ENCODE results near the gene TTLL5.

TTLL5 gene

DNA sequence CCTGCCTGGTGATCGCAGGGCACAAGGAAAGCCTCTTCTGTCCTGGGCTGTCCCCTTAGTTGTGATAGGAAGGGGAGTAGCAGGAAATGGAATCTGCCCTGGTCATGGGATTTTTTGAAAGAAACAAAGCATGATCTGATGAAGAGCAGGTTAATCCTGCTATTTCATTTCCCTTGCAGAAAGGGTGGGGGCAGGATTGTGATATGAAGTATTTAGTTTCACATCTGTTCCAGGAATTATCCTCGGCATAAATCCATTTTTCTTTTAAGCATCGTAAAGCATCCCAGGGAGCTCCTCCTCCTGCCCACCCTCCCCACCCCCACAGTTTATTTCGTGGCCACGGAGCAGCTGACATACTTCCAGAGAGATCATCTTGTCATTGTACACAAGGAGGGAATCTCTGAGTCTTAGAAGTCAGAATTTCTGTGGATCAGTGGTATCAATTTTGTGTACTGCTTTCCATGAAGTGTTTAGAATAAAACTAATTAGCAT lies 267.7 kb downstream of the TTLL5 start:
- ChIA-PET CTCF (no interaction called here), POLR2A (ENCODE audit: low non-redundant PET) (no interaction called here)
- TF ChIP-seq, protein P1, sequence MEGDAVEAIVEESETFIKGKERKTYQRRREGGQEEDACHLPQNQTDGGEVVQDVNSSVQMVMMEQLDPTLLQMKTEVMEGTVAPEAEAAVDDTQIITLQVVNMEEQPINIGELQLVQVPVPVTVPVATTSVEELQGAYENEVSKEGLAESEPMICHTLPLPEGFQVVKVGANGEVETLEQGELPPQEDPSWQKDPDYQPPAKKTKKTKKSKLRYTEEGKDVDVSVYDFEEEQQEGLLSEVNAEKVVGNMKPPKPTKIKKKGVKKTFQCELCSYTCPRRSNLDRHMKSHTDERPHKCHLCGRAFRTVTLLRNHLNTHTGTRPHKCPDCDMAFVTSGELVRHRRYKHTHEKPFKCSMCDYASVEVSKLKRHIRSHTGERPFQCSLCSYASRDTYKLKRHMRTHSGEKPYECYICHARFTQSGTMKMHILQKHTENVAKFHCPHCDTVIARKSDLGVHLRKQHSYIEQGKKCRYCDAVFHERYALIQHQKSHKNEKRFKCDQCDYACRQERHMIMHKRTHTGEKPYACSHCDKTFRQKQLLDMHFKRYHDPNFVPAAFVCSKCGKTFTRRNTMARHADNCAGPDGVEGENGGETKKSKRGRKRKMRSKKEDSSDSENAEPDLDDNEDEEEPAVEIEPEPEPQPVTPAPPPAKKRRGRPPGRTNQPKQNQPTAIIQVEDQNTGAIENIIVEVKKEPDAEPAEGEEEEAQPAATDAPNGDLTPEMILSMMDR (conservative IDR thresholded peaks at IDR 0.05; ENCODE audit: low read depth): no peak
- DNase-seq (ENCODE audit: low spot score): no peak
- H3K27ac ChIP-seq: no peak overlapping the region

DNA sequence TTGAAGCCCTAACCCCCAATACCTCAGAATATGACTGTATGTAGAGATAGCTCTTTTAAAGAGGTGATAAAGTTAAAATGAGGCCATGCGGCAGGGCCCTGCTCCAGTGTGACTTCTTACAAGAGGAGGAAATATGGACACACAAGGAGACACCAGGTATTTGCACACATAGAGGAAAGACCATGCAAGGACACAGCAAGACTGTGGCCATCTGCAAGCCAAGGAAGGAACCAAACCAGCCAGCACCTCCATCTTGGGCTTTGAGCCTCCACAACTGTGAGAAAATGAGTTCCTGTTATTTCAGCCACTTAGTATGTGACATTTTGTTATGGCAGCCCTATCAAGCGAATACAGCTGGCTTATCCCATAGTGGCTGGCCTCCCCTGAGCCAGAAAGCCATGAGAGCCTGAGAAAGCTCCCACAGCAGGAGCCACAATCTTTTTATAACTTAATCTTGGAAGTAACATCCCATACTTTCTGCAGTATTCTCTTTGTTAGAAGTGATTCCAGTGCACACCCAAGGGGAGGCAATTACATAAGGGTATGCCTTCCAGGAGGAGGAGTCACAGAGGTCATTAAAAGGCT lies 272.8 kb downstream of the TTLL5 start:
- CTCF ChIA-PET: interaction anchor here (0.7 kb wide), 1 partner anchor 13 kb away, joined by 3 read pairs; no protein-coding TSS in a partner anchor
- TF ChIP-seq, protein P1 (conservative IDR thresholded peaks at IDR 0.05; ENCODE audit: low read depth): no peak
- H3K27ac ChIP-seq: no peak overlapping the region
- no peak for DNase-seq (ENCODE audit: low spot score)
- POLR2A ChIA-PET (ENCODE audit: low non-redundant PET): no interaction called here

DNA sequence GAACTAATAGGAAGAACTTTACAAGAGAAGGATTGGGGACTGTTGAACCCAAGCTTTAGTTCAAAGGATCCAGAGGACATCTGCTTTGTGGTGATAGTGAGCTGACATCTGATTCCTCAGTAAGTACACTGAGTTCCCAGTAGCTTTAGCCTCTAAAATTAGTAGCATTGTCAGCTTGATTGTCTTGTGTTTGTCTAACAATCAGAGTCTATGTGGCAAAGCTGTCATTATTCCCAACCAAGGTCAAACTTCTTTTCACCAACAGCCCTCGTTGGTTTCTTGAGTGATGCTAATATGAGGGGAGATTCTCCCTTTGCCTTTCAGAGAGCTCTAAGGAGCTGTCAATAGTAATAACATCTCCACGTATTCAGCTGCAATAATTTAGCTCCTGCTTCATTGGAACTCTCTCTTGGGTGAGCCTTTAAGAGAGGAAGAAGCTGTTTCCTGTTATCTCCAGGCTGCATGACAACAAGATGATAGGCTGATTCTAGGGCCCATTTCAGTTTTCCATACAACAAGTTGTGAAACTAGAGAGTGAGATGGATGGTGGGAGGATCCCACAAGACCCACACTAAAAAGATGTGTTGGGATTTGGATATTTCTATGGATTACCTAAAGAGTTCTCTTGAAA lies 274.1 kb downstream of the TTLL5 start:
- DNase-seq (ENCODE audit: low spot score): no peak
- CTCF ChIA-PET: interaction anchor here (0.7 kb wide), 1 partner anchor 12 kb away, joined by 4 read pairs; no protein-coding TSS in a partner anchor
- H3K27ac ChIP-seq: no peak overlapping the region
- TF ChIP-seq, protein P1 (conservative IDR thresholded peaks at IDR 0.05; ENCODE audit: low read depth): no peak
- POLR2A ChIA-PET (ENCODE audit: low non-redundant PET): no interaction called here

DNA sequence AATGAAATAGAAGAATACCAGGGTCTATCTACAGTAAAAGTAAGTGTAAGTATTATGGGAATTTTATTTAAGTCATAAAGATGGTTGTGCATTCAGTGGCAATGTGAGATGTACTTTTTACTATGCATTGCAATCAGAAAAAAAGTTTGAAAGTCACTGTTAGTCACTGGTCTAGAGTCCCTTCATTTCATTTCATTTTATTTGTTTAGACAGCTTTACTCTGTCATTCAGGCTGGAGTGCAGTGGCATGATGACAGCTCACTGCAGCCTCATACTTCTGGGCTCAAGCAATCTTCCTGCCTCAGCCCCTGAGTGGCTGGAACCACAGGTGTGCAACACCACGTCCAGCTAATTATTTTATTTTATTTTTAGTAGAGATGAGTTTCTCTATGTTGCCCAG lies 278.2 kb downstream of the TTLL5 start:
- no peak overlapping the region for H3K27ac ChIP-seq
- ChIA-PET CTCF (interaction anchor here (0.6 kb wide), 3 partner anchors 24 to 91 kb away, joined by 3 to 4 read pairs (median 3); no protein-coding TSS in a partner anchor), POLR2A (ENCODE audit: low non-redundant PET) (no interaction called here)
- TF ChIP-seq, protein P1 (conservative IDR thresholded peaks at IDR 0.05; ENCODE audit: low read depth): no peak
- DNase-seq (ENCODE audit: low spot score): no peak

DNA sequence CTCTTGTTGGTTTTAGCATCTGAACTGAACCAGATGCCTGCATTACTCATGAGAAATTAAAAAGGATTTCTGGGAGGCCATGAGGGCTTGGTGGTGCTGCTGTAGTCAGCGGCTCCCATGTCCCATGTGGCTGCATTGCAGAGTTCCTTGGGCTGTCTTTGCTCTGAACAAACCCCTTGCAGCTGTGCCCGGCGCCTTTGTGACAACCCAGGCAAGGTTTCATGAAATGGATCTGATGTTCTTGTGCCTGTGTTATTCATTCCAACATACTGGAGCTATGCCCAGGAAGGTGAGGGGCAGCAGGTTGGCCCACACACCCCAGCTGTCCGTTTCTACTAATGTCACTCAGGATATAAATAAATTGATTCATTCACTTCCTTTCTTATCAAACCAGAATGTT lies 280.0 kb downstream of the TTLL5 start:
- TF ChIP-seq, protein P1 (conservative IDR thresholded peaks at IDR 0.05; ENCODE audit: low read depth): no peak
- no peak overlapping the region for H3K27ac ChIP-seq
- CTCF ChIA-PET: interaction anchor here (0.5 to 0.6 kb wide), 2 partner anchors 42 to 139 kb away, joined by 3 to 11 read pairs; no protein-coding TSS in a partner anchor
- POLR2A ChIA-PET (ENCODE audit: low non-redundant PET): no interaction called here
- DNase-seq (ENCODE audit: low spot score): no peak

DNA sequence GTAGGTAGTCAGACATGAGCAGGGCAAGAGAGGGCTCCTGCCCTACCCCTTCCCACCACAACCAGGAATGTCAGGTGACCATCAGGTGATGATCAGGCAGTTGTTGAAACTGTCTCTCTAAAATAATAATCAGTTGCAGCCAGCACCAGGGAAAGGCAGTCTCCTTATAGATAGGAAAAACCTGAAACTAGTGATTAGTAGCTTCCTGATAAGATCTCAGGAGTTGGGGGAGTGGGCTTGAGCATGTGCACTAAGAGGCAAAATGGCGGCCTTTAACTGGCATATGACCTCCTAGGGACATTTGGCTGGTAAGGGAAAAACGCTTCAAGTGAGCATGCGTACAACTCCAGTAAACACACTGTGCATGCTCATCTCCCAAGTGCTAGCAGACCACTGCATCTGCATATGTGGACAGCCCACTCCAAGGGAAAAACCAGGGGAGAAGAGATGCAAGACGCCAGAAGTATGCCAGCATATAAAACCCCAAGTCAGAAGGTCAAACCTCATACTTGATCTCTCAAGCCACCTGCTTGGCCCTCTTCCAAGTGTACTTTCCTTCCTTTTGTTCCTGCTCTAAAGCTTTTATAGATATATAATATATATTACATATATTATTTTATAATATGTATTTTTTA lies 283.7 kb downstream of the TTLL5 start:
- POLR2A ChIA-PET (ENCODE audit: low non-redundant PET): no interaction called here
- DNase-seq (ENCODE audit: low spot score): no peak
- CTCF ChIA-PET: no interaction called here
- H3K27ac ChIP-seq: no peak overlapping the region
- TF ChIP-seq, protein P1 (conservative IDR thresholded peaks at IDR 0.05; ENCODE audit: low read depth): no peak
